Activated T-cell treated with anti-CD3 and anti-CD28 coated beads for 48 hours (primary cell): ENCODE measurements around the gene TMX2.
"Not testable (repeated sequence)": the region's sequence is repeated elsewhere in the genome, so short reads cannot be mapped to it uniquely, and the experiment has no call there.

Experiments used
- DNase-seq: peaks from one replicate; pipeline ENCODE4 v3.0.0-alpha.2; 2020; ENCODE audit warnings: low read depth

TMX2 gene

GRCh38 chr11:57713835-57714234, 1.4 kb downstream of the TMX2 start:
- DNase-seq, result no peak

DNA sequence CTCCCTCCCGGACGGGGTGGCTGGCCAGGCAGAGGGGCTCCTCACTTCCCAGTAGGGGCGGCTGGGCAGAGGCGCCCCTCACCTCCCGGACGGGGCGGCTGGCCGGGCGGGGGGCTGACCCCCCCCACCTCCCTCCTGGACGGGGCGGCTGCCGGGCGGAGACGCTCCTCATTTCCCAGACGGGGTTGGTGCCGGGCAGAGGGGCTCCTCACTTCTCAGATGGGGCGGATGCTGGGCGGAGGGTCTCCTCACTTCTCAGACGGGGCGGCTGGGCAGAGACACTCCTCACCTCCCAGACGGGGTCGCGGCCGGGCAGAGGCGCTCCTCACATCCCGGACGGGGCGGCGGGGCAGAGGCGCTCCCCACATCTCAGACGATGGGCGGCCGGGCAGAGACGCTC, 4.3 kb downstream of the TMX2 start:
- DNase-seq, result not testable (repeated sequence)

DNA sequence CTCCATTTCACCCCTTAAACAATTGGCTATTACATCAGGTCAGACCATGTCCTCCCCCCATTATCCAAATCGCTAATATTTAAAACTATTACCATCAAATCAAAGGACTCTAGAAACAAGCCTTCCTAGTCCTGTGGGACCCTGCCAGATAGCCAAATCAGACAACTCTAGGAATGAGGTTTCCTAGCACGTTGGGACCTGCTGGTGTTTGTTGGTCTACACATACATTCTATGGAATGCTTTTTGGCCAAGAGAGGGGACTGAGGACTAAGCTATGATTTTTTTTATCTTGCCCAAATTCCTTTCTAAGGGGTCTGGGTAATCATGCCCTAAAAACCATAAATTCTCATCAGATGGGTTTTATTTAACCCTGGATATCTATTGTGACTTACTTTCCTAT, 14.8 kb downstream of the TMX2 start:
- DNase-seq, result no peak

DNA sequence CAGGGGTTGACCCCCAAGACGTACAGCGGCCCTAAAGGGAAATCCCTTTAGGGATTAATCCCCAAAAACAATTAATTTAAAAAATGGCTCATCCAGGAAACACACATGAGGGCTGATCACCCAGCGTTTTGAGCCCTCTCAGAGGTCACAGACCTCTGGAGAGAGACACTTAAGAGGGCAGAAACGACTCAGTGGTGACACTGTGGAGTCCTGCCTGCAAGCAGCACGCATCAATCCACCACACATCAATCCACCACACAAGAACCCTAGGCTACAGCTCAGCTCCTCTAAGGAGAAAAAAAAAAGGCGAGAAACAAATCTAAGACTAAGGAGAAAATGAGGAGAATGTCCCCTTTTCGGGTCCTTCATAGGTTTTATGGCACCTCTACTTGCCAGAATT, 16.4 kb downstream of the TMX2 start:
- no peak for DNase-seq

- DNase-seq, result no peak
These were observed 17.1 kb downstream of the TMX2 start for GRCh38 chr11:57729479-57729878.

DNA sequence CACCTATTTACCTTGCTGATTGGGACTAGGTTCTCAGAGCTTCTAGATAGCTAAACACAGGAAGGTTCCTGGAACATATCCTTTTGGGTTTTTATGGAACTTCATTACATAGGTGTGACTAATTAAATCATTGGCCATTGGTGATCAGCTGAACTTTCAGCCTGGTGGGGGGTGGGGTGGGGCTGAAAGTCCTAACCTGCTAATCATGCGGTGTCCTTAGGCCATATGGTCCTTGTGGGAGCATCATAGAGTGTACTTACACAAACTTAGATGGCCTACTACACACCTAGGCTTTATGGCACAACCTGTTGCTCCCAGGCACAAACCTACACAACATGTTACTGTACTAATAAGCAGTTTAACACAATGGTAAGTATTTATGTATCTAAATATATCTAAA, 20.3 kb downstream of the TMX2 start:
- DNase-seq, result no peak

- DNase-seq, result no peak
These were observed 23.4 kb downstream of the TMX2 start for GRCh38 chr11:57735619-57736298.

DNA sequence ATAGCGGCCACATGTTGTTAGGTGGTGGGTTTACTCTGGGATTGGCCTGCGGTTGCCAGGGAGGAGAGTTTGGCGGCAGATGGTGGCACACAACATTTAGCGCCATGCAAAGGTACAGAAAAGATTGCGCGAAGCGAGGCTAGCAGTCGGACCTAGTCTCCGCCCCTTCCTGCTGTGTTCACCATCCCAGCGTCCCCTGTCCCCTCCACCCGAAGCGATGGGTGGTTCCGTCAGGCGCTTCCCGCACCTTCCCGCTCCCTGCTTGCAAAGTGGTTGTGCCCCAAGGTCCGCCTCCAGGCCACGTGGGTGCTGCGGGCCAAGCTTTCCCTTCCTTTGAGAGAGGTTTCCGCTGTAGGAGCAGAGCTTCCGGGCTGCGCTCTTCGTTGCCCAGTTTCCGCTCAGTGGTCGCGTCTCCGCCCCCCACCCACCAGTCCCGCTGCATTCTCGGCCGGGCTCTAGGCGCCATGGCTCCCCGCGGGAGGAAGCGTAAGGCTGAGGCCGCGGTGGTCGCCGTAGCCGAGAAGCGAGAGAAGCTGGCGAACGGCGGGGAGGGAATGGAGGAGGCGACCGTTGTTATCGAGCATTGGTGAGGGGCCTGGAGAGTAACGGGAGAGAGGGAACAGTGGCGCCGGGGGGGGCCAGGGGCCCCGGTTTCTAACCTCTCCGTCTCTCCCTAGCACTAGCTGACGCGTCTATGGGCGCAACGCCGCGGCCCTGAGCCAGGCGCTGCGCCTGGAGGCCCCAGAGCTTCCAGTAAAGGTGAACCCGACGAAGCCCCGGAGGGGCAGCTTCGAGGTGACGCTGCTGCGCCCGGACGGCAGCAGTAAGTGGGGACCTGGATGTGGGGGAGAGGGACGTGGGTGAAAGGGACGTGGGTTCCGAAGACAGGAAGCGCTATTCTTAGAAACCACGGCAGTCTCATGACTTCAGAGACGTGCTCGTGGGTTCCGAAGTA, 29.0 kb downstream of the TMX2 start, which contains the start of gene SELENOH:
TSS of gene SELENOH (plus strand) at position 360 of the 955 bp plus-strand sequence. CDS start at position 465, 105 bp downstream.
- peak; percentile 94 for DNase-seq

- DNase-seq, result no peak
These were observed 29.7 kb downstream of the TMX2 start for GRCh38 chr11:57742087-57742452.

DNA sequence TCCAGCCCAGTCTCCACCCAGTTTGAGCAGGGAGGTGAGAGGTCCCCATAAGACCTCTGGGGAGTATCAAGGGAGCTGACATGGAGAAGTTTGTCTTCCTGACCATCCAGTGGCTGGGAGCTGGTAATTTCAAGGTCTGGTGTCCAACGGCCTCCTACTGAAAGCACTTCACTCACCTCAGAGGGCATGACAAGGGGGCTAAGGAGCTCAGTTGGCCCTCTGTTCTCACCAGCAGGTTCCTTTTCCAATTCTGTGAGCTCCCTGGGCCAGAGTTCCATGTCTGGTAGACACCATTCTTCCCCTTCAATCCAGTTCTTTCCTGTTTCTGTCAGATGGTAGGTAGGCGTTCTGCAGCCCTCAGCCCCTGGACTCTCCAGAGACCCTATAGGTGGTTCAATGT, 32.0 kb downstream of the TMX2 start:
- DNase-seq, result no peak

DNA sequence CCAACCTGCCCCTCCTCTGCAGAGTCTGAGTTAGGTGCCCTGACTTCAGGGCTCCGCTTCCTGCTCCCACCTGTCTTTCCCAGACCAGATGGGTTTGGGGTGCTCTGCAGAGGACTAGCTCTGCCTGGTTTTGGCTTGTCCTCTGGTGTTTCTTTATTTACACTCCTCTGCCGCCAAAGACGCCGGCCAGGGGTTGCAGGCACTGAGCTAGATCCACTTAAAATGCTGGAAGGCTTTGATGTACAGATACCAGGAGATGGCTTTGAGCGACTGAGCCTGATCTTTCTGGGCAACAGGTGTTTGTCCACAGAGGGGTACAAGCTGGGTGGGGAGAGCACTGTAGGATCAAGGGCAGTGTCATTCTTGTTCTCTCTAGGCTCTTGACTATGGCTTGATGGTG, 32.8 kb downstream of the TMX2 start:
- no peak for DNase-seq

- no peak for DNase-seq
These were observed 34.5 kb downstream of the TMX2 start for GRCh38 chr11:57746920-57747319.

- no peak for DNase-seq
These were observed 38.8 kb downstream of the TMX2 start for GRCh38 chr11:57751176-57751575.

- no peak for DNase-seq
These were observed 39.4 kb downstream of the TMX2 start, which contains the start of gene BTBD18 for GRCh38 chr11:57751676-57752253. Gene BTBD18, minus strand, starts transcription at chr11:57751819. Its CDS starts 631 bp downstream, at chr11:57751188.

DNA sequence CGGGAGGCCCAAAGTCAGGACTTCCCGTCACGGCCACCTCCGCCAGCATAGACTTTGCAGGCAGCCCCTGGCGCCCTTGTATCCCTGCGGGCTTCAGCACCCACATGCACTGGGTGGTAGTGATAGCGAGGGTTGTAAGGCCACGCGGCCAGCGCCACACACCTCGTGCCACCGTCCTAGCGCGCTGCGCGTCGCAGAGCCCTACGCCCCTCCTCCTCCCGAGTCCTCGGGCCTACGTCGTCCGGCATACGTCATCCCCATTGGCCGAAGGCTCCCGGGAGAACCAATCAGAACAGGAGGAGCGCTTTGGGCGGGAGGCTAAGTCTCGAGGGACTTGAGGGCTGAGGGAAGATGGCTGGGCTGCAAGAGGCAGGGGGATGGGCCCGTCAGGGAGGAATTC, 40.6 kb downstream of the TMX2 start:
- DNase-seq, result no peak

DNA sequence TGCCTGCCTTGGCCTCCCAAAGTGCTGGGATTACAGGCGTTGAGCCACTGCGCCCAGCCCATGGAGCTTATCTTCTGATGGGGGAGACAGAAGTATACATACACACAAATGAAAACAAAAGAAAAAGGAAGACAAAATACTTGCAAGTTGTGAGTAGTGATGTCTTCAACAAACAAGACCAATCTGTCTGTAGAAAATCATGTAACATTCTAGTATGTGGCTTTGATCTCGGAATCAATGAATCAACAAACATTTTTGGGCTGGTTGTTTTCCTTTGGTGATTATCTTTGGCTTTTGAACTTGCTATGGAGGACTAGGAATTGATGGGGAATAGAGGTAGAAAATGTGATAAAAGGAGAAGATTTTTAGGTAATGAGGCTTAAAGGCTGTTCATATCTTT, 45.8 kb downstream of the TMX2 start:
- DNase-seq, result no peak

DNA sequence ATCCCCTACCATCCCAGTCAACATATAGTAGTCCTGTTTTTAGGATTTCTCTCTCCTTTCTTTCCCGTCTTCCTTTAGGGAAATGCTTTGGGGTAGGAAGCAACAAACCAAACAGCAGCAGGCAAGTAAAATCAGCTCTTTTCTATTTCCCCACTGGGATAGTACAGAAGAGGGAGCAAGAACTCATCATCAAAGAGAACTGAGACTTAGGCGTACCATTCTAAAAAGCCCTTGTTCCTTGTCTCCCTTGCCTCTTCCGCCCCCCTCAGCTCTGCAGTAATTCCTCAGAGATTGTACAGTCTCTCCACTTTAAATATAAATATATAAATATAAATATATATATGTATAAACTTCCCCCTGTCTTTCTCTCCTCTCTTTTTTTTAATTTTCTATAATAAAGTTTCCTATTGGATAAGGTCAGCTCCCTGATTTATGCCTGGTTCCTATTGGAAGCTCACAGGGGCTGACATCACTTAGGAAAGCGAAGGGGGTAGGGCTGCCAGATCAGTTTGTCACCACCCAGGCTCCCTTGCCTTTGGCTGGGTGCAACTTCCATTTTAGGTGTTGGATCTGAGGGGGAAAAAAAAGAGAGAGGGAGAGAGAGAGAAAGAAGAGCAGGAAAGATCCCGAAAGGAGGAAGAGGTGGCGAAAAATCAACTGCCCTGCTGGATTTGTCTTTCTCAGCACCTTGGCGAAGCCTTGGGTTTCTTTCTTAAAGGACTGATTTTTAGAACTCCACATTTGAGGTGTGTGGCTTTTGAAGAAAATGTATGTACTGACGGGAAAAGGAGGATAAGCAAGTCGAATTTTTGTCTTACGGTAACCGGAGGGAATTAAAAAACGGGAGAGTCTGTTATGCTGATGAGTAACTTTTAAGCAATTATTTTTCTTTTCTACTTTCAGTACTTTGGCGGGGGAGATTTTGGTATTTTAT, 49.2 kb downstream of the TMX2 start, which contains the start of gene CTNND1:
TSS of gene CTNND1 (plus strand) at position 502 of the 934 bp plus-strand sequence. CDS start 29,677 bp downstream, outside the sequence.
- no peak for DNase-seq

DNA sequence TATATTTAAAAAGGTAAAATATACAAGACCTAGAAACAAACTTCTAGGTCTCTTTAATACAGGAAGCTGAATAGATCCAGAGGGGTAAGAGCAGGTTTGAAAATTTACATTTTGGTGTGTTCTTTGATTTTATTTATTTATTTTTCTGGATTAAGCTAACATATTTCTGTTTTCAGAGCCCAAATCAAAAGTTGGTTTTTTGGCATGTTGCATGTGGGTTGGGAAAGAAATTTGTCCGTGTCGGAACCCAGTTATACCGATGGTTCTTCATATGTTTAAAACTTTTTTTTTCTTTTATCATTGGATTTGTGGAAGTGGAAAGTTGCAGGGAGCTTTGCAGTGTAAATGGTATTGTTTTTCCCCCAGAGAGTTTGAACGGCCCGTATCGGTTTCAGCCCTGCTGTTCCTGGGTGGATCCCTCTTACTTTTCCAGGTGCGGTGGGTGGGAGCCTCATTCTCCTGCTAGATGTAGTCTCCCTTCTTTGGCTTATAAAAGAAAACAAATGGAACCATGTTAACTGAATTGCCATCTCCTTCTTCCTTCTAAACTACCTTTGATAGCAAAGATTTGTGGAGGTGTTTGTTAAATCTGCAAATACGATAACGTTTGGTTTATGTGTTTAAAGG, 50.0 kb downstream of the TMX2 start:
- DNase-seq, result no peak

GRCh38 chr11:57763568-57763967, 51.2 kb downstream of the TMX2 start:
- DNase-seq, result no peak

DNA sequence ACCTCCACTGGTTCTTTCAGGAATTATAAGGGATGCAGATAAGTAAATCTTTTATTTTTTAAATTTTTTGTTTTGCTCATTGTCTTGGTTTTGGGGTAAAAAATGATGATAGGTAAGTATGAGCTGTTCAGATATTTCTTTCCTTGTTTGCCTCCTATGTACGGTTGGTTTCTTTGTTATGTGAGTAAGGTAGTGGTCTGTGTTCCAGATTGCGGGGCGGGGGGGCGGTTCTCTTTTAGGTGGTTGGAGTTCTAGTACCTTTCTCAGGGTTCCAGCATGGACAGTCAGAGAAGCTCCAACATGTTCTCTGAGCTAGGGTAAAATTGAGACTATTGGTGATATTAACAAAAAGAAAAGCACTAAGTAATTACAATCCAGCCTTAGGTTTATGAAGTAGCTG, 51.6 kb downstream of the TMX2 start:
- DNase-seq, result no peak

- no peak for DNase-seq
These were observed 52.2 kb downstream of the TMX2 start for GRCh38 chr11:57764566-57764965.
